SU-DHL-6 (cell line): ENCODE data around the gene MFSD6.

Experiments used
- EZH2phosphoT487 ChIP-seq: fragments of 200-600 bp; sonication (generic), shearing (Covaris generic); conservative IDR thresholded peaks from 2 replicates; pipeline ENCODE4 v1.6.1; 2018; ENCODE audit warnings: mild to moderate bottlenecking, antibody characterized with exemption, low read length, moderate library complexity, mixed read lengths
- TF ChIP-seq, protein P1 (sequence below): fragments of 200-600 bp; sonication (generic); IDR thresholded peaks from one replicate; pipeline ENCODE4 v1.5.1; 2017; ENCODE audit warnings: antibody characterized with exemption, mild to moderate bottlenecking, low read length, moderate library complexity; ENCODE audit not compliant: insufficient read depth, poor library complexity, severe bottlenecking

DNA sequence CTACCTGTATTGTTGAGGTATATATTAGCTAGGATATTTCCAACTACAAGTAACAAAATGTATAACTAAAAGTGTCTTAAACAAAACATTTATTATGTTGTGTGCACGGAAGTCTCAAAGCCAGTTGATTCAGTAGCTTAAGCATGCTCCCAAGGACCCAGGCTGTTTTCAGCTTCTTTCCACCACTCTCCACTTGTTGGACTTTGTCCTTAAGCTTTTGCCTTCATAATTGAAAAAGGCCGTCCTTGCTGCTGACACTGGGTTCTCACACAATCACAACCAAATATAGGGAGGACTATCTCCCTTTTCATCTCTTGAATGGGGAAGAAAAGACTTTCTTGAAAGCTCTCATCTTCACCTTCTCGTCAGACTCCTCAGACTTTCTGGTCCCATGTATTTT is 138.6 kb downstream of the MFSD6 start:
- TF ChIP-seq EZH2phosphoT487, result no peak
- TF ChIP-seq, protein P1, sequence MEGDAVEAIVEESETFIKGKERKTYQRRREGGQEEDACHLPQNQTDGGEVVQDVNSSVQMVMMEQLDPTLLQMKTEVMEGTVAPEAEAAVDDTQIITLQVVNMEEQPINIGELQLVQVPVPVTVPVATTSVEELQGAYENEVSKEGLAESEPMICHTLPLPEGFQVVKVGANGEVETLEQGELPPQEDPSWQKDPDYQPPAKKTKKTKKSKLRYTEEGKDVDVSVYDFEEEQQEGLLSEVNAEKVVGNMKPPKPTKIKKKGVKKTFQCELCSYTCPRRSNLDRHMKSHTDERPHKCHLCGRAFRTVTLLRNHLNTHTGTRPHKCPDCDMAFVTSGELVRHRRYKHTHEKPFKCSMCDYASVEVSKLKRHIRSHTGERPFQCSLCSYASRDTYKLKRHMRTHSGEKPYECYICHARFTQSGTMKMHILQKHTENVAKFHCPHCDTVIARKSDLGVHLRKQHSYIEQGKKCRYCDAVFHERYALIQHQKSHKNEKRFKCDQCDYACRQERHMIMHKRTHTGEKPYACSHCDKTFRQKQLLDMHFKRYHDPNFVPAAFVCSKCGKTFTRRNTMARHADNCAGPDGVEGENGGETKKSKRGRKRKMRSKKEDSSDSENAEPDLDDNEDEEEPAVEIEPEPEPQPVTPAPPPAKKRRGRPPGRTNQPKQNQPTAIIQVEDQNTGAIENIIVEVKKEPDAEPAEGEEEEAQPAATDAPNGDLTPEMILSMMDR, result no peak
